Middle frontal gyrus (tissue), 1 donor: ENCODE data around the gene NPR2.

Source experiments
- DNase-seq: peaks from one replicate; pipeline ENCODE4 v3.0.0-alpha.2; 2015; ENCODE audit warnings: low spot score; ENCODE audit errors: extremely low spot score

Gene NPR2

GRCh38 chr9:35791297-35791921 is at the start of gene NPR2:
Gene NPR2, plus strand, starts transcription at chr9:35791591. Its CDS starts 818 bp downstream, at chr9:35792409.
- DNase-seq, result no peak

GRCh38 chr9:35741740-35742139 is 49.7 kb upstream of the NPR2 start:
- no peak for DNase-seq

DNA sequence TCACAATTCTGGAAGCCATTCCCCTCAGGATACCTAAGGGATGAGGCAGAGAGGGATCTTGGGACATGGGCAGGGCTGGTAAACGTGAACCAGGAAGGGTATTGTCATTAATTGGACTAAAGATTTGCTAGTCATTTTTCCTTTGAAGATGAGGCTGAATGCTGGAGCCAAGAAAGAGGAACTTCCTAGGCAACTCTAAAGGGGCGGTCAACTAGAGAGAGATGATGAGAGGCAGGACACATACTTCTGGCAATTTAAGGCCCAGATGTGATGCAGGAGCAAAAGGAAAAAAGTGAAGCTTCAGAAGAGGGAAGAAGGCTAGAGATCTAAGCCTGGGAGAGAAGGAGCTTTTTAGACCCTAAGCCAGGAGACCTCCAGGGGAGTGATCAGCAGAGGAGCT is 47.9 kb upstream of the NPR2 start:
- DNase-seq, result no peak

GRCh38 chr9:35743880-35744518 is 47.4 kb upstream of the NPR2 start:
- no peak for DNase-seq

DNA sequence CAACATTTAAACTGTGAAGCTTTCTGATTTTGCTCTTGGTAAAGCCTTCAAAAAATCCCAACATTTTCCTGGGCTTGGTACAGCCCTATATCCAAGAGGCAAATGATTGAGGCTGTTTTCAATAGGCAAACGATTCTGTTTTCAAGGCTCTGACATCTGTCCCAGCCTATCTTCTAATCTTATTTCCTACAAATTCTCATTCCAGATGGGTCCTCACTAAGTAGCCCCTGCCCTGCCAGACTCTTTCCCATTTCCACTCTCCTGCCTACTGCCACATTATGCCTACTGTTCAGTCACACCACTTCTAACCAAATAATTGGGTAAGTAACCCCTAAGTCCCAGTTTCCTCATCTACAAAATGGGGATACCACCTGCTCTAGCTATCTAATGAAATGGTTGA is 45.8 kb upstream of the NPR2 start:
- no peak for DNase-seq

GRCh38 chr9:35746583-35746982 is 44.8 kb upstream of the NPR2 start:
- no peak for DNase-seq

- DNase-seq, result no peak
These were observed 43.0 kb upstream of the NPR2 start for GRCh38 chr9:35748242-35748857.

DNA sequence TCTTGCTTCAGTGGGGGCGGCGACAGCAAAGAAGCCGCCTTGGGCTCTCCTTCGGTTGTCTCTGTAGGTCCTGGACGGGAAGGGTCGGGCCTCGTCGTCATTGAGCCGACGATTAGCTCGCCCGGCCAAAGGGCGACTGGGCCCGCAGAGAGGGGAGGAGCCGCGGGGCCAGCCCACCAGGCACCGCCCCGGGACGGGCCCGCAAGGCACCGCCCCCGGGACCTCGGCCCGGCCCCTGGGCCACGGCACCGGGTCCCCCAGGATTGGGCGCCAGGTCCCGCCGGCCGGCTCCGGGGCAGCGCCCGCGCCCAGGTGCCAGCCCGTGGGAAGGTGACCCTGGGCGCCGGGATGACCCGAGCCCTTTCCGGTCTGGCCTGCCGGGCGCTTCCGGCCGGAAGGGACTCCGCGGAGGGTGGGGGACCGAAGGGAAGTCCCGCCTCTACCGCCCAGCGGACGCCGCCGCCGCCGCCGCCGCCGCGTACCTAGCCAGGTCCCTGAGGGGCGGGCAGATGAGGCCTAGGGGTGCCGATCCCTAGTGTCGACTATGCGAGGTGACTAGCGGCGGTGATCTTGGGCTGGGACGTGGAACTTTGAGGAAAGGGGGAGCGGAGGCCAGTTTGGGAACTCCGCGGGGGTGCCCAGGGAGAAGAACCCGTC is 42.4 kb upstream of the NPR2 start, which contains the start of the genes GBA2 and RGP1:
Gene GBA2 (minus strand): TSS at position 371 of the 657 bp plus-strand sequence. CDS start 524 bp downstream, outside the sequence.
Gene RGP1 (plus strand): TSS at position 430 of the 657 bp plus-strand sequence. CDS start 469 bp downstream, outside the sequence.
- peak; percentile 53 for DNase-seq

DNA sequence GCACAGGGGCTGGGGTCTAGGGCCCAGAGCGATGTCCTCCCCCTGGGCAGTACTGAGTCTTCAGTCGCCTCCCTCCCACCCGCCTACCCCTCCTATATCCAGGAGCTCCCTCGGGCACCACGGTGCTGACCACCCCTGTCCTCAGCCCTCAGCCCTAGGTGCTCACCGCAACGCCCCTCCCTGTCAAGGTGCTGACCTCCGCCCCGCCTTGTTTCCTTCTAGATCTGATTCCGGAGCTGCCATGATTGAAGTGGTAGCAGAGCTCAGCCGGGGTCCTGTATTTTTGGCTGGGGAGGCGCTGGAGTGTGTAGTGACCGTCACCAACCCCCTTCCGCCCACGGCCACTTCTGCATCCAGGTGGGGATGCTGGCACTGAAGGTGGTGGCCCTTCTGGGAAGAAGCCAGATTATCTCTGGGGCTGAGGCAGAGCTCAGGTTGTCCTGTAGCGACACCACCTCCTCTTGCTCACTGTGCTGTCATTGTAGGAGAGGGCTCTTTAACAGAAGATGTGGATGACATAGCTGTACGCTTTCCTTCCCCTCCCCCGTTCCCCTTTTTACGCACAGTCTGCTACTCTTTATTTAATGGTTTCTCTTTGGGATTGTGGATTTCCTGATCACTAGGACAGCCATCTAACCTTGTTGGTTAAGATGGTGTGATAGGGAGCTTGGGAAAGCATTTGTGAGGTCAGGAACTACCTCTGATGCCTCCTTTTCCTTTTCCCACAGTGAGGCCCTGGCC is 41.7 kb upstream of the NPR2 start:
- DNase-seq, result no peak

- no peak for DNase-seq
These were observed 41.2 kb upstream of the NPR2 start for GRCh38 chr9:35750256-35750531.

DNA sequence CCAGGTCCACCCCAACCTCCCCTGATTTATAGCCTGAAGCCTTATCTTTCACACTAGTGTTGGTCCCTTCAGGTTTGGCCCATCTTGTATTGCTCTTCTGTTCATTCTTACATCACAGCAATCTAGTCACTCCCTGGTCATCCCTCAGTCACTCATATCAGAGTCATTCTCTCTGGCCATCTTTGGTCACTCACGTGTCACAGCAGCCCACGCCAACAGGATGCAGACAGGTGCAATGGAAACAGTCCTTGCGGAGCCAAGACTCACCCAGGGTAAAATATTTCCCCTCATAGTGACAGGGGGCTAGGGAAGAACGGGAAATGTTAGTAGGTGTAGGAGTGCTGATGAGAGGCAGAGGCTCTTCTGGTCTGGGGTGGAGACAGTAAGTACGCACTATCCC is 37.9 kb upstream of the NPR2 start:
- DNase-seq, result no peak

DNA sequence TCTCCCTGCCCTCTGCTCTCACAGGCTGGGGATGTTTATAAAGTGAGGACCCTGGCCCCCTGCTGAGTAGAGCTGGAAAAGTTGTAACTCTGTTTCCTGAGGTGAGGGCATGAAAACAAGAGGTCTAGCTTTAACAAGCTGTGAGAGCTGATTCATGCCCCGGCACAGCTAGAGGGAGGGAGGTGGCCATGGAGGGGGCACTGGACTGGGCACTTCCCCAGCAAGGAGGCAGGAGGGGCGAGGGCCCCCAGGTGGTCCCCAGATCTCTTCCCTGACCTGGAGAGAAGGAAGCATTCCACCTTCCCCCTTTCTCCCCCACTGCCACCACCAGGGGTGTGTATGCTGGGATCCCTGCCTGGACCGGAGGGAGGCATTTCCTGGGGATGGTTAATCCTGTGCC is 37.1 kb upstream of the NPR2 start, which contains the start of gene MSMP:
Gene MSMP (minus strand): TSS at position 13 of the 400 bp plus-strand sequence. CDS start 147 bp downstream, outside the sequence.
- DNase-seq, result no peak

- DNase-seq, result no peak
These were observed 36.3 kb upstream of the NPR2 start for GRCh38 chr9:35755071-35755470.

- no peak for DNase-seq
These were observed 34.8 kb upstream of the NPR2 start for GRCh38 chr9:35756275-35757225.

DNA sequence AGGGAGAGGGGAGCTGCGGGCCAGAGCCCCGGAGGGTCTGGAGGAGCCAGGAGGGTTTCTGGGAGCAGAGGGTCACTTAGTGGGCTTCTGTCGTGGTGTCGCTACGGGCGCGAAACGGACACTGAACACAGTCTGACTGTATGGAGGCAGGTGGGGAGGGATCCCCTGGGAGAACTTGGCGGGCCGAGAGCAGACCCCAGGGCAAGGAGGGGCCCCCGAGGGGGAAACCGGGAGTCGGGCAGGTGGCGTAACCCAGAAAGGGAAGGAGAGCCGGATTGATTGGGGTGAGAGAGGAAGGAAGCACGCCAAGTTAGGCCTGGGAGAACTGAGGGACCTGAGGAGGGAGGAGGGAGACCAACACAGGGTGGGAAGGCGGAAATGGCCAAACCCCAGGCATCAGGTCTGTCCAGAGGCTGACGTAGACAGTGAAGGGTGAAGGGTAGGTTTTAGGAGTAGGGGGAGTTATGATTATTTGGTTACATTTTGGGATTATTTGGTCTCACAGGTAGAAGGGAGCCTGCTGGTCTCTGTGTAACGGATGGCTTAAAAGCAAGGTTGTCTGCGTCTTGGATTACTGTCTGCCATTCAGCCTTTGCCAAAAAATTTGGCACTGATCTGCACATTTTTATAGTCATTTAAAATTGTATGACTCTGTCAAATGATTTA is 34.0 kb upstream of the NPR2 start:
- DNase-seq, result no peak

DNA sequence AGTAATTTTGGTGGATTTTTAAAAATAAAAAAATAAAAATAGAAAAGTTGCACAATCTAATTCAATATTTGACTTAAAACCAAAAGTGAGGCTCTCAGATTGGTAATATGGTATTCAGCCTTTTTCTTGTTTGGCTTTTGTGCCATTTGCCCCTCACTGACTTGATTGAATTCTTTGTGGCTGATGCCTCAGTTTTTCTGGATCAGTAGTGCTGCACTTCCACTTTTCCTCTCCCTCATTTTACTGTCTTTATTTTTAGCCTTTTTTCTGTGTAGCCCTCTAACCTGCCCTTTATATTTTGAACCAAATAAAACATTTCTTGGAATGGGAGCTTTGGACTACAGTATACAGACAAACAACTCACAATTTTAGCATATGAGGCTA is 33.5 kb upstream of the NPR2 start:
- no peak for DNase-seq

- no peak for DNase-seq
These were observed 32.8 kb upstream of the NPR2 start for GRCh38 chr9:35758475-35759050.

- no peak for DNase-seq
These were observed 31.6 kb upstream of the NPR2 start for GRCh38 chr9:35759795-35760194.

GRCh38 chr9:35760651-35761050 is 30.7 kb upstream of the NPR2 start:
- no peak for DNase-seq
